ENCODE data around the gene RNF34. TPM values are rescaled to one million over a fixed set of nuclear protein-coding genes. Genes with fewer than 3 reads are reported as not detected.
"Not testable (repeated sequence)": the region's sequence is repeated elsewhere in the genome, so short reads cannot be mapped to it uniquely, and the experiment has no call there.

Gene RNF34
- total RNA-seq, 4 donors from 2014 or later = 46.8 to 63.2 (median 49.8) TPM

- TF ChIP-seq, protein P1, sequence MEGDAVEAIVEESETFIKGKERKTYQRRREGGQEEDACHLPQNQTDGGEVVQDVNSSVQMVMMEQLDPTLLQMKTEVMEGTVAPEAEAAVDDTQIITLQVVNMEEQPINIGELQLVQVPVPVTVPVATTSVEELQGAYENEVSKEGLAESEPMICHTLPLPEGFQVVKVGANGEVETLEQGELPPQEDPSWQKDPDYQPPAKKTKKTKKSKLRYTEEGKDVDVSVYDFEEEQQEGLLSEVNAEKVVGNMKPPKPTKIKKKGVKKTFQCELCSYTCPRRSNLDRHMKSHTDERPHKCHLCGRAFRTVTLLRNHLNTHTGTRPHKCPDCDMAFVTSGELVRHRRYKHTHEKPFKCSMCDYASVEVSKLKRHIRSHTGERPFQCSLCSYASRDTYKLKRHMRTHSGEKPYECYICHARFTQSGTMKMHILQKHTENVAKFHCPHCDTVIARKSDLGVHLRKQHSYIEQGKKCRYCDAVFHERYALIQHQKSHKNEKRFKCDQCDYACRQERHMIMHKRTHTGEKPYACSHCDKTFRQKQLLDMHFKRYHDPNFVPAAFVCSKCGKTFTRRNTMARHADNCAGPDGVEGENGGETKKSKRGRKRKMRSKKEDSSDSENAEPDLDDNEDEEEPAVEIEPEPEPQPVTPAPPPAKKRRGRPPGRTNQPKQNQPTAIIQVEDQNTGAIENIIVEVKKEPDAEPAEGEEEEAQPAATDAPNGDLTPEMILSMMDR (IDR thresholded peaks at IDR 0.05) = no peak
- TF ChIP-seq POLR2A (IDR thresholded peaks at IDR 0.05) (no peak), EP300 (IDR thresholded peaks at IDR 0.05; ENCODE audit: low read depth) (no peak), POLR2AphosphoS5 (IDR thresholded peaks at IDR 0.05) (no peak)
- intact Hi-C loops (cut with DNase I; ENCODE audit: low total_unique reads) (no loop called here), in situ Hi-C loops (cut with MboI; ENCODE audit: low pct_ligation_motif_present in 1 of 4, low pct_unique_long_range_greater_than_20kb in 1 of 4, low sequenced_read_pairs in 3 of 4) (no loop called here)
- no peak overlapping the region for H3K27ac ChIP-seq
- no peaks in the 10 kb centered on the region for H3K36me3 ChIP-seq
- no peaks in the 10 kb centered on the region for H3K9me3 ChIP-seq
- DNase-seq = no peak
- H3K4me1 ChIP-seq = no peaks in the 10 kb centered on the region
- H3K4me3 ChIP-seq = no peak overlapping the region
- H3K27me3 ChIP-seq = no peaks in the 10 kb centered on the region
- 56 to 73% methylated on average over 5 to 9 of the region's 9 CpGs for WGBS, 2 donors (ENCODE audit: low coverage in 1 of 2)
Measured at GRCh38 chr12:121383601-121384021, 16.3 kb upstream of the RNF34 start.

DNA sequence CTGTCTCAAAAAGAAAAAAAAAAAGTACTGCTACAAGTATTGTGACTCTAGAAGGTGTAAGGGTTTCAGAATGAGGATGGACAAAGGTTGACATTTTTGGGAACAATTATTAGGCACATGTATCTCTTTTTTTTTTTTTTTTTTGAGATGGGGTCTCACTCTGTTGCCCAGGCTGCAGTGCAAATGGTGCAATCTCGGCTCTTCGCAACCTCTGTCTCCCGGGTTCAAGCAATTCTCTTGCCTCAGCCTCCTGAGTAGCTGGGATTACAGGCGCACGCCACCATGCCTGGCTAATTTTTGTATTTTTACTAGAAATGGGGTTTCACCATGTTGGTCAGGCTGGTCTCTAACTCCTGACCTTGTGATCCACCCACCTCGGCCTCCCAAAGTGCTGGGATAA is 15.0 kb upstream of the RNF34 start:
- H3K4me1 ChIP-seq; H3K36me3 ChIP-seq; intact Hi-C loops (cut with DNase I; ENCODE audit: low total_unique reads); H3K27ac ChIP-seq; DNase-seq; in situ Hi-C loops (cut with MboI; ENCODE audit: low pct_ligation_motif_present in 1 of 4, low pct_unique_long_range_greater_than_20kb in 1 of 4, low sequenced_read_pairs in 3 of 4); H3K27me3 ChIP-seq; H3K9me3 ChIP-seq; H3K4me3 ChIP-seq: not testable (repeated sequence)
- 74 to 77% methylated on average over 6 of the region's 6 CpGs for WGBS, 2 donors (ENCODE audit: low coverage in 1 of 2)

DNA sequence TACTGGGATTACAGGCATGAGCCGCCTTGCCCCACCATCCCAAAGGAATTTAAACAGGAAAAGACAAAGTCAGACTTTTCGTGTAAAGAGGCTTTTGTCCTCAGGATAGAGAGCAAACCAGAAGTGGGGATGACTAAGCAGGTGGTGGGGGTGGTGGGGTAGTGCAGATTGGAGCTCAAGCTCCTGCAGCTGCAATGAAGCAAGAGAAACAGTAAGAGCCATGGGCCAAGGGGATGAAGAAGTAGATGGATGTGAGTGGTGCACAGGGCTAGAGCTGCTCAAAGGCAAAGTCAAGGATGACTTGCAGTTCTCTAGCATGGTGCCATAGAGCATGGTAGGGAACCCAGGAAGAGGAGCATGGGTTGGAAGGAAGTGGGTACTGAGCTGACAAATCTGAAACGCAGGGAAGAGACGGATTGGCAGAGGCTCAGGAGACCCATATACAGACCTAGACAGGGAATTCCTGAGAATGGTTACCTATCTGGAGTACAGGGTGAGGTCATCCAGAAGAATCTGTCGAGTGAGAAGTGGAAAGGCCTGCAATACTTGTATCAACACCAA is 11.4 kb upstream of the RNF34 start:
- no peaks in the 10 kb centered on the region for H3K36me3 ChIP-seq
- in situ Hi-C loops (cut with MboI; ENCODE audit: low pct_ligation_motif_present in 1 of 4, low pct_unique_long_range_greater_than_20kb in 1 of 4, low sequenced_read_pairs in 3 of 4) (no loop called here), intact Hi-C loops (cut with DNase I; ENCODE audit: low total_unique reads) (no loop called here)
- H3K27ac ChIP-seq = no peak overlapping the region
- no peaks in the 10 kb centered on the region for H3K27me3 ChIP-seq
- no peak for TF ChIP-seq POLR2AphosphoS5 (IDR thresholded peaks at IDR 0.05)
- TF ChIP-seq, protein P1 (IDR thresholded peaks at IDR 0.05) = no peak
- no peak for TF ChIP-seq EP300 (IDR thresholded peaks at IDR 0.05; ENCODE audit: low read depth)
- TF ChIP-seq POLR2A (IDR thresholded peaks at IDR 0.05) = no peak
- peaks cover 0 to 6% (median 0%) of the 10 kb centered on the region in 4 donors for H3K4me1 ChIP-seq
- H3K4me3 ChIP-seq = no peak overlapping the region
- no peaks in the 10 kb centered on the region for H3K9me3 ChIP-seq
- 77 to 90% methylated on average over 2 to 5 of the region's 5 CpGs for WGBS, 2 donors (ENCODE audit: low coverage in 1 of 2)
- no peak for DNase-seq

DNA sequence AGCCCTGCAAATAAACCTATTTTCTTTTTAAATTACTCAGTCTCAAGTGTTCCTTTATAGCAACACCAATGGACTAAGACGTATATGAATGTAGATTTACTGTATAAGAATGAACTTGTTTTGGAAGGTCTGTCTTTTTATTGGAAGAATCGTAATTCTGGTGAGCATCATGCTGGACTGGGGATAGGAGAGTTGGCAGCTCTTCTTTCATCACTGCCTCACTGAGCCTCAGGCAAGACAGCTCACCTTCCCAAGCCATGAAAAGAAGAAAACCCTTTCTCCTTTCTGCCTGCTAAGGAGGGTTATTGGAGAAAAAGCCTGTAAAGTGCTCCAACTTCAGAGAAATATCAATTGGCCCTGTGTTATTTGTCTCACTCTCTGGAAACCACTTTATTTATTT is 9.1 kb upstream of the RNF34 start:
- TF ChIP-seq POLR2A (IDR thresholded peaks at IDR 0.05) (no peak), EP300 (IDR thresholded peaks at IDR 0.05; ENCODE audit: low read depth) (no peak), POLR2AphosphoS5 (IDR thresholded peaks at IDR 0.05) (no peak)
- TF ChIP-seq, protein P1 (IDR thresholded peaks at IDR 0.05) = no peak
- H3K36me3 ChIP-seq = no peaks in the 10 kb centered on the region
- H3K9me3 ChIP-seq = no peaks in the 10 kb centered on the region
- intact Hi-C loops (cut with DNase I; ENCODE audit: low total_unique reads) = loop anchor here (1.0 kb wide), 1 partner anchor 21 kb away; no protein-coding TSS in a partner anchor
- peaks cover 0 to 6% (median 0%) of the 10 kb centered on the region in 4 donors for H3K4me1 ChIP-seq
- DNase-seq = no peak
- 79 to 84% methylated on average over 2 of the region's 2 CpGs for WGBS, 2 donors (ENCODE audit: low coverage in 1 of 2)
- H3K27me3 ChIP-seq = no peaks in the 10 kb centered on the region
- no peak overlapping the region for H3K4me3 ChIP-seq
- no peak overlapping the region for H3K27ac ChIP-seq
- in situ Hi-C loops (cut with MboI; ENCODE audit: low pct_ligation_motif_present in 1 of 4, low pct_unique_long_range_greater_than_20kb in 1 of 4, low sequenced_read_pairs in 3 of 4) = no loop called here
